ENCODE data around the gene ZNF287.
A peak's percentile ranks its signal among the peaks of the same experiment; 100 is the strongest.
"Not testable (repeated sequence)": the region's sequence is repeated elsewhere in the genome, so short reads cannot be mapped to it uniquely, and the experiment has no call there.

ZNF287 gene

DNA sequence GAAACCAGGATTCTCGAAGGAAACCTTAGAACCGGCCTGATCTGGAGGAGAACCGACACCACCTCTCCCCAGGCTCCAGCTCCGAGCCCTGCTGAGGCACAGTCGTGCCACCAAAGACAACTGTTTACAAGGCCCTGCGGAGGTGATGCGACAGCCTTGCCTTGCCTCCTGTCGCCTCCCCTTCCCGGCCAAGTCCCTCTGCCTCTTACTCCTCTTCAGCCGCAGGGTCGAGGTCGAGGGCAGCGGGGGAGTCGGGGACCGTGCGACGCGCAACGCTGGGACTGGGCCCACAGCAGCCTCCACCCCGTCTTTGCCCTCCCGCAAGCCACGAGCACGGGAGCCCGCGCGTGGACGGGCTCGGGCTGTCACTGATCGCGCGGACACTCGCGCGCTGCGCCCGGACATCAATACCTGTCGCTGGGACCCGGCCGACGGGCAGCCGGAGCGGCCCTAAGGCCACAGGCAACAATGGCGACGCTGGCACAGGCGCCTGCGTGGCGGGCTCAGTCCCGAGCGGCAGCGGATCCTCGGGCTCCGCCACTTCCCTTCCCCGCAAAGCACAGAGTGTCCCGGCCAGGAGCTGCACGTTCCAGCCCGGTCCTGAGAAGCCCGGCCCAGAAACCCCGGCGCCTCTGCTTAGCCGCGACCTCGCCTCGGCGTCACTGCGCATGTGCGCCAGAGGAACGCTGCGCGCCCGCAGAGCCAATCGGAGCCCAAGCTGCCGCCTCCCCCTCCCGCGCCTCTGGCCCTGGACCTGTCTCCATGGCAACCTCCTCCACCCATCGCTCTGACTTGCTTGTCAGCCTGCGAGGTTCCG, at the start of gene ZNF287:
ZNF287 (minus strand) TSS at position 664 of the 817 bp plus-strand sequence. CDS start 1,473 bp downstream, outside the sequence.
- DNase-seq (ENCODE audit: low read depth), result peak; percentile 85

DNA sequence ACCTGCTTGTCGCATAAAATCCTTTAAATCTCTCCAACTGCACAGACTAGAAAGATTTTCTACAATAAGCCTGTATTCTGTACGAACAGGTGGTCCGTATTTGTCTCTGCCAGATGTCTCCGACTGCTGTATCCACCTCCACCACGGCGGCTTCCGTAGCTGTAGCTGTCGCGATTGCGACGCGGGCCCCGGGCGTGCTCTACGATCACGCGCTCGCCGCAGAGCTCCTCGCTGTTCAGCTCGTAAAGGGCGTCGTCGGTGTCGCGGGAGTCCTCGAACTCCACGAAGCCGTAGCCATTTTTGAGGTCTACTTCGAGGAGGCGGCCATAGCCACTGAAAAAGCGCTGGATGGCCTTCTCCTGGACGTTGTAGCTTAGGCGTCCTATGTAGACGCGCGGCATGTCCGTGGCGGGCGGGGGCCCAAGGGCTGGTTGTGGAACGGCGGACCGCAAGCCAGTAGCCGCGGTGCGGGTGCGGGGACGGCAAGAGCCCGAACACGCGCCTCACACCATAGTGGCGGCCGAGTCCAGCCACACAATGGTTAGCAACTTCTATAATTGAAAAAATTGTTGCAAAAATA, 48.6 kb upstream of the ZNF287 start:
- DNase-seq (ENCODE audit: low read depth), result no peak

DNA sequence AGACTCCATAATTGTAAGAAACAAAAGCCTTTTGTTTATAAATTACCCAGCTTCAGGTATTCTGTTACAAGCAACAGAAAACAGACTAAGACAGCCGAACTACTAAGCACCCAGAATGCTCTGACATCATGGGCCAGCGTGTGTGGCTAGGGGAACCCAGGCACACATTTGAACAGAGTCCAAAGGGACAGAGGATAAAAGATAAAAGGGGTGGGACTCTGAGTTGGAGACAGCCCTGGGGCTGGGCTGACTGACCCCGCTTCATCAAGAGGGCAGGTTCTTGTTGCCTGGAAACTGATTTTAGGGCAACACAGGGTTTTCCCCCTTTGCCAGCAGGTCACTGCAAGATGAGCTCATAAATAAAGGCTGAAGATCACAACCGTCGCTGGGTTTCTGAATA, 30.5 kb upstream of the ZNF287 start:
- DNase-seq (ENCODE audit: low read depth), result no peak

DNA sequence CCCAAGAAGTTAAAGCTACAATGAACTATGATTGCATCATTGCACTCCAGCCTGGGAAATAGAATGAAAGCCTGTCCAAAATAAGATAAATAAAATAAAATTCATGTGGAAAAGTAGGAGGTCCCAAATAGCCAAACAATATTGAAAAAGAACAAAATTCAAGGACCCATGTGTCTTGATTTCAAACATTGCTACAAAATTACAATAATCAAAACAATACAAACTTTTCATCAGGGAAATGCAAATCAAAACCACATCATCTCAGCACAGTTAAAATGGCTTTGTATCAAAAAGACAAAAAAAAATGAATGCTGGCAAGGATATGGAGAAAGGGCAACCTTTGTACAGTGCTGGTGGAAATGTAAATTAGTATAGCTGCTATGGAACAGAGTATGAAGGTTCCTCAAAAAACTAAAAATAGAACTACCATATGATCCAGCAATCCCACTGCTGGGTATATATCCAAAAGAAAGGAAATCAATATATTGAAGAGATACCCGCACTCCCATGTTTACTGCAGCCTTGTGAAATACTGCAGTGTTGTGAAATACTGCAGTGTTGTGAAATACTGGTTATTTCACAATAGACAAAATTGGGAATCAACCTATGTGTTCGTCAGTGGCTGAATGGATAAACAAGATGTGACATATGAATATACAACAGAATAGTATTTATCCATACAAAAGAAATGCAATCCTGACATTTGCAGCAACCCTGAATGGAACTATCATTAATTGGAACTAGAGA, 24.5 kb upstream of the ZNF287 start:
- peak; percentile 29 for DNase-seq (ENCODE audit: low read depth)

DNA sequence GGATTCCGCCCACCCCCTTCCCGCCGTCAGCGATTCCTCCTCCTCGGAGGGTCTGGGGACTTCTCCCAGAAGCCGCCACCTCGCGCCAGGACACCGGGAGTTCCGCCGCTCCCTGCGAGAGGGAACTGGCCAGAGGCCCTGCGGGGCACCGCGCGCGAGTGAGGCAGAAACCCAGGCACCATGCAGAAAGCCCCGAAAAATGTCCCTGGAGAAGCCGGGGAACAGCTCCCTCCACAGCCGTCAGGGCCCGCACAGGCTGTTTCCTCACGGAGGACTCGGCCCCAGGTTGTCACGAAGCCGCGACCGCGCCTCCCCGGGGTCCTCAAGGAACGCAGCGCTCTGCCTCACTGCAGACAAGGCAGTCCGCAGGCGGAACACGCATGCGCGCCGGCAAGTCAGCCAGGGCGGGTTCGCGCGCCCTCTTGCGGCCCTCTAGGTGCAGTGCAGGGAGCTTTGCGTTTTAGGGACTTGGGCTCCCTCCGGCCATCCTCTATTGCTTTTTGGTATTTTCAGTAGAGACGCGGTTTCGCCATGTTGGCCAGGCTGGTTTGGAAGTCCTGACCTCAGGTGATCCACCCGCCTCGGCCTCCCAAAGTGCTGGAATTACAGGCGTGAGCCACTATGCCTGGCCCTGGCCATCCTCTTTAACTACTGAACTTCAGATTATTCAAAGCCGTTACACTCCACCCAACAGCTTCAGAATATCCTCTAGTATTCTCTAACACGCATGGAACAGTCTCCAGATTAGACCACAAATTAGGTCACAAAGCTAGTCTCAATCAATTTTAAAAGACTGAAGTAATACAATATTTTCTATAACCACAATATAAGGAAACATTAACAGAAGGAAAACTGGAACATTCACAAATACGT, 20.3 kb upstream of the ZNF287 start:
- peak; percentile 61 for DNase-seq (ENCODE audit: low read depth)

DNA sequence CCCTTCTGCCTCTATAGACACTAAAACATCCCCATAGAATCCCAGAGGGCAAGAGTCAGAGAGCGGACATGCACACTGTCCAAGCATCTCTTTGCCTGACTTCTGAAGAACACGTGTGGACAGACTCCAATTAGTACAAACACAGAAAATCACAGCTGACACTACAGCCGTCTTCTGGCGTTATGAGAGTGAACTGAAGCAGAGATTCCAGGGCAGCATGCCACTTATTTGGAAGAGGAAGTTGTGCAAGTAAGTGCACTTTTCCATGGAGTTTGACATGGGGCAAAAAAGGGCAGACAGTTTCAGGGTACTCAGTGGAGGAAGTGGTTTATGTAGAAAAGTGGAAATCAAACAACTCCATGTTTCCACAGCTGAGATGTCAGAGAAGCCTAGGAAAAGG, 16.8 kb upstream of the ZNF287 start:
- no peak for DNase-seq (ENCODE audit: low read depth)

DNA sequence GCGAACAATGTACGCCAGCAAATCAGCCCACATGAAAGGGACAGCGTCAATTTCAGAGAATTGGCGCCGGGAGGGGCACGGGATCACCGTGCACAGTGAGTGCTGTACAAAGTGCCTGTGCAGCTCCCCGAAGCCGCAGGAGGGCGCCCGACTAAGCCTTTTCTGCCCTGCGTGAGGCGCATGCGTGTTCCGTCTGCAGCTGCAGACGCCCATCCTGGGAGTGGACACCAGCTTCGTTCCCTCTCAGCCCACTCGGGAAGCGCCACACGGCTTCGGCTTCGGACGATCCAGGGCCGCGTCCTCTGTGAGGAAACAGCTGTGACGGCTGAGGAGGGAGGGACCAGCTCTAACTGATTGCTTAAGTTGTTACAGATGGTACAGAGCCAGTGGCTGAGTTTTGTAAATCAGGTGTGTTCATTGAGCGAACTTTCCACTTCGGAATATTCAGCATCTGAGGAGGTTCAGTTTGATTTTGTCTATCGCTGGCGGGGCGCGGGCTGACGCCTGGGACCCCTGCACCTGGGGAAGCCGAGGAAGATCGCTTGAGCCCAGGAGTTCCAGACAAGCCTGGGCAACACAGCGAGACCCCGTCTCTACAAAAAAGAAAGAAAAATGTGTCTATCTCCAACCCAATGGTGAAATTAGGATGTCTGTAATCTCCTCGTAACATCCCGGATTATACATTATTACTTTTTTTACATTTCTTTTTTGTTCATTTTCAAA, 15.4 kb upstream of the ZNF287 start:
- DNase-seq (ENCODE audit: low read depth), result peak; percentile 79

DNA sequence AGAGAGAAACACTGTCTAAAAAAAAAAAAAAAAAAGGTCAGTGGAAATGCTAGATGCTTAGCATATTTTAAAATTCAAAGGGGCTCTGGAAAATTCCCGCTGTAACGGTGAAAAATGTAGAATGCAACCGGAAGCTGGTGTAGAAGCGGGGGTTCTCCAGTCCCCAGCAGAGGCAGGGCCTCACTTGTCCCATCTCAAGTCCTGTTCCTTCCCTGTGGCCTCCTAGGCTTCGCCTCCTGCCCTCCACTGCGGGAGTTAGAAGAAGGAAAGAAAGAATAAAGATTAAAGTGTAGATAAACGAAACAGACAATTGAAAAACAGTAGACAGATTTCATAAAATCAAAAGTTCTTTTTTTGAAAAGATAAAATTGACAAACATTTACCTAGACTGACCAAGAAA, 14.8 kb upstream of the ZNF287 start:
- no peak for DNase-seq (ENCODE audit: low read depth)

DNA sequence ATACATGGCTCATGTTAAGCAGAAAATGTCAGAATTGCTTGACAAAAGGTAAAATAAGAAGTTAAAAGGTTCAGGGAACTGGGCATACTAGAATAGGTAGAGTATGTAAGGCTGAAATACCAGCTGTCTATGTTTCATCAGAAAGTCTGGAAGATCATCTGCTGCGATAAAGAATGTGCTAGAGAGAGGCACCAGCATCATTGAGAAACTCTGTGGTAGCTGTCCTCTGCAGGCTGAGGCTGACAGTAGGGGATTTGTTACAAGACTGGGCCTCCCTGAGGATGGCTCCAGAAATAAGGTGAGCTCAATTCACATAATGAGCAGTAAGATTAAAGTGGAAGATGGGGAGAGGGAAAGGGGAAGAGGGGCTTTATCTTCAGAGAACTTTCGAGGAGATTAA, 4.5 kb upstream of the ZNF287 start:
- DNase-seq (ENCODE audit: low read depth), result no peak

DNA sequence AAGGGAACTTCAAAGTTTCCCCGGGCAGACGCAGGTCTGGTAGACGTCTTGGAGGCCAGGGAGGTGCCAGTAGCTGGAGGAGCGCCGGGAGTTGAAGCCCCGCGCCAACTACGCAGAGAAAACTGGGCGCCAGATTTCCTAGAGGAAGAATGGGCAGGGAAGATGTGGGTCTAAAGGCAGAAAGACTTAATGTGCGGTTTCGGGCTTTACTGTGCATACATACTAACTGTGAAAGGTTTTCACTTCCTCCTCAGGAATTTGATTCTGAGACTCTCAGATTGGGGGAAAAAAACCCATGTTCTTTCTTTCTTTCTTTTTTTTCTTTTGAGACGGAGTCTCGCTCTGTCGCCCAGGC, 331 bp upstream of the ZNF287 start:
- DNase-seq (ENCODE audit: low read depth), result no peak

DNA sequence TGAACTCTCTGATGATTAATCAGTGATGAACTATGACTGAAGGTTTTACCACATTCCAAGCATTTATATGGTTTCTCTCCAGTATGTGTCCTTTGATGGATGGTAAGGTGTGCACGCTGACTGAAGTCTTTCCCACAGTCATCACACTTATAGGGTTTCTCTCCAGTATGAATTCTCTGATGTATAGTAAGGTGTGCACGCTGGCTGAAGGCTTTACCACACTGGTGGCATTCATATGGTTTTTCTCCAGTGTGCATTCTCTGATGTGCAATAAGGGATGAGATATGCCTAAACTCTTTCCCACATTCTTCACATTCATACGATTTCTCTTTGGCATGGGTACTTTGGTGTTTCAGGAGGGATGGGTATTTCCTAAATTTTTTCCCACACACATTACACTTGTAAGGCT, 16.4 kb downstream of the ZNF287 start:
- DNase-seq (ENCODE audit: low read depth), result peak; percentile 22

DNA sequence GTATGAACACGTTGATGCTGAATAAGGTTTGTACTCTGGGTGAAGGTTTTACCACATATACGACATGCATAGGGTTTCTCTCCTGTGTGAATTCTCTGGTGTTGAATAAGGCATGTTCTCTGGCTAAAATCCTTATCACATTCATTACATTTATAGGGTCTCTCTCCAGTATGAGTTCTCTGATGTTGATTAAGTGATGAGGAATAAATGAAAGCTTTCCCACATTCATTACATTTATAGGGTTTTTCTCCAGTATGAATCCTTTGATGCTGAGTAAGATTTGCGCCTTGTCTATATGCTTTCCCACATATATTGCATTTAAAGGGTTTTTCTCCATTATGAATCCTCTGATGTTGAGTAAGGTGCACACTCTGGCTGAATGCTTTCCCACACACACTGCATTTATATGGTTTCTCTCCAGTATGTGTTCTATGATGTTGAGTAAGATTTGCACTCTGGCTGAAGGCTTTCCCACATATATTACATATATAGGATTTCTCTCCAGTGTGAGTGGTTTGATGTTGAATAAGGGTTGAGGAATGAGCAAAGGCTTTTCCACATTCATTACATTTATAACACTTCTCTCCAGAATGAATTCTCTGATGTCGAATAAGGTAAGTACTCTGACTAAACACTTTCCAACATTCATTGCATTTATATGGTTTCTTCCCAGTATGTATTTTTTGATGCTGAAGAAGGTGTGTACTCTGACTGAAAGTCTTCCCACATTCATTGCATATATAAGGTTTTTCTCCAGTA, 16.9 kb downstream of the ZNF287 start:
- DNase-seq (ENCODE audit: low read depth), result no peak

DNA sequence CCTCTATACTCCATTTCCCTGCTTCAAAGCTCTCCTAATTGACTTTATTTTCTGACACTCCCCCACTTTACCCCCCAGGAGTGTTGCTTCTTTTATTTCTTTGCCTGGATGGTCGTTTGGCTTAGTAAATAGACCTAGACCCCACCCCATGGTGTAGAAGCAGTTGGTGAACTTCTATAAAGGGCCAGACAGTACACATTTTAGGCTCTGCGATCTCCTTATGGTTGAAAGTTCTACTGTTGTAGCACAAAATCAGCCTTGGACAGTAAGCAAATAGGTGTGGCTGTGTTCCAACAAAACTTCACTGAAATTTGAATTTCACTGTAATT, 31.9 kb downstream of the ZNF287 start:
- DNase-seq (ENCODE audit: low read depth), result no peak

DNA sequence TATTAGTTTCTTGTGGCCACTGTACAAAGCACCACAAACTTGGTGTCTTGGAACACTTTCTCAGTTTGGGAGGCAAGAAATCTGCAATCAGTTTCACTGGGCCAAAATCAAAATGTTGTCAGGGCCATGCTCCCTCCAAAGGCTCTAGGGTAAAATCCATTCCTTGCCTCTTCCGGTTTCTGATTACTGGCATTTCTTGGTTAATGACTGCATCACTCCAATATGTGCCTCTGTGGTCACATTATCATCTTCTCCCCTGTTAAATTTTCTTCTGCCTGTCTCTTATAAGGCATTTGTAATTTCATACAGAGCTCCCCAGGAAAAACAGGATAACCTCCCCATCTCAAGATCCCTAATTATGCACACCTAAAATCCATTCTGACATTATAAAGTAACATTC, 34.8 kb downstream of the ZNF287 start:
- DNase-seq (ENCODE audit: low read depth), result no peak

DNA sequence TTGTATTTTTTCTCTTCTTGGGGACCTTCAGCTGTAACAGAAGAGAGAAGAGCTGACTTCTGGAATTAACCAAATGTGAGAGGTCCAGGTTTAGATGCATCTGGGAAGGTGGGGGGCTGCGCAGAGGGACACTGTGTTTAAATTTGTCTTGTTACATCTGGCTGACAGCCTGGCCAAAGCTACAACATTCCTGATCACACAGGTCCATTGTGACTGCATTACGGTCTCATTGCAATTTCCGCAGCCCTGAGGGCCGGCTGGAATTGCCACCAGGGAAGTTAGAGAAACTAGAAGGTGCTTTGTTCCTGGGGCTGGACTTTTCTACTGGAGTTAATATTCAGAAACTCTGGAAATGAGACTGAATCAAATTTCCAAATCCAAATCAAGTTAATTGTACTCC, 39.1 kb downstream of the ZNF287 start:
- no peak for DNase-seq (ENCODE audit: low read depth)

DNA sequence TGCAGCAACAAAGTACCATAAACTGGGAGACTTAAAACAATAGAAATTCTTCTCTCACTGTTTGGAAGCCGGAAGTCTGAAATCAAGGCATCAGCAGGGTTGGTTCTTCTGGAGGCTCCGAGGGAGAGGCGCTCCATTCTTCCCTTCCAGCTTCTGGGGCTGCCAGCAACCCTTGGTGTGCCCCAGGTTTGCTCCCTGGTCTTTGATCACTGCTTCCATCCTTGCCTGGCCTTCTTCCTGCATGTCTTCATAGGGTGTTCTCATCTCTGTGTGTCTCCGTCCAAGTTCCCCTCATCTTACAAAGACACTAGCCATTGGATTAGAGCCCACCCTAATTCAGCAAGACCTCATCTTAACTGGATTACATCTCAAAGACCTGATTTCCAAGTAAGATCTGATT, 41.7 kb downstream of the ZNF287 start:
- DNase-seq (ENCODE audit: low read depth), result no peak

DNA sequence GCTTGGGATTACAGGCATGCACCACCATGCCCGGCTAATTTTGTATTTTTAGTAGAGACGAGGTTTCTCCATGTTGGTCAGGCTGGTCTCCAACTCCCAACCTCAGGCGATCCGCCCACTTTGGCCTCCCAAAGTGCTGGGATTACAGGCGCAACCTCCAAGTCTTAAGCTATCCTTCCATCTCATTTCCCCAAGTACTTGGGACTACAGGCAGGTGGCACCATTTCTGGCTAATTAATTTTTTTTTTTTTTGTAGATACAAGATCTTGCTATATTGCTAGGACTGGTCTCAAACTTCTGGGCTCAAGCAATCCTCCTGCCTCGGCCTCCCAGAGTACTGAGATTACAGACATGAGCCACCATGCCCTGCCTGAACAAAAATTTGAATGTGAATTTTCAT, 43.4 kb downstream of the ZNF287 start:
- not testable (repeated sequence) for DNase-seq (ENCODE audit: low read depth)

DNA sequence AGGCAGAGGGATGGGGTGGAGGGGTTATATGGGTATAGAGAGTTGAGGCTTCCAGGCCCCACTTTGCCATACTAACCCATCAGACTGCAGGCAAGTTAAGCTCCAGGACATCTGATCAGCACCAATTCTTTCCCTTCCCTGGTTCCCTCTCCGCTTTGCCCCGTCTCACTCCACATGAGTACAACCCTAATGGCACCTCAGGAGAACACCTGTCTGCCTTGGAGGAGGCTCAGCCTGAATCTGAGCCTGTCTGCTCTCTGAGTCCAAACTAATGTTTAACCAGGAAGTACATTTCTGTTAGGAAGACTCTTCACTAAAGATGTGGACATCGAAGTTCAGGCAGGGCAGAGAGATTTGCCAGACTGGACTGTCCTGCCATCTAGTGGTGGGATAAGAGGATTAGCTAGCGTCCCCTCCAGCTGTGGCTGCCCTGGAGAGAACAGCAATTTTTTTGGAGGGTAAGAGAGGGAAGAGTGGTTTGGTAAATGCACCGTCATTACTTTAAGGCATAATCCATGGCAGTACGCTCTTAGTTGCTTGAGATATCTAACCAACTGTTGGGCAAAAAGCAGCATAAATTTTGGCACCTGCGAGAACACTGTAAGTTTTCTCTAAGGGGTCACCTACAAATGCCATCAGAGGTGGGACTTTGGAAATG, 47.8 kb downstream of the ZNF287 start:
- peak; percentile 85 for DNase-seq (ENCODE audit: low read depth)

DNA sequence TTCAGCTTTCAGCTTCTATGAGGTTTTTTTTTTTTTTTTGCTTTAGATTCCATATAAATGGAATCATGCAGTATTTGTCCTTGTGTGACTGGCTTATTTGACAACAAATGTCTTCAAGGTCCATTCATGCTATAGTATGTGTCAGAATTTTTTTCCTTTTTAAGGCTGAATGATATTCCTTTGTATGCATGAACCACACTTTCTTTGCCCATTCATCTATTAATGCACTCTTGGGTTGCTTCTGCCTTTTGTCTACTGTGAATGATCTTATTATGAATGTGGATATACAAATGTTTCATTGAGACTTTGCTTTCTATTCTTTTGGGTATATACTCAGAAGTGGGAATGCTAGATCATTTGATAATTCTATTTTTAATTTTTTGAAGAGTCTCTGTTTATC, 50.0 kb downstream of the ZNF287 start:
- no peak for DNase-seq (ENCODE audit: low read depth)

DNA sequence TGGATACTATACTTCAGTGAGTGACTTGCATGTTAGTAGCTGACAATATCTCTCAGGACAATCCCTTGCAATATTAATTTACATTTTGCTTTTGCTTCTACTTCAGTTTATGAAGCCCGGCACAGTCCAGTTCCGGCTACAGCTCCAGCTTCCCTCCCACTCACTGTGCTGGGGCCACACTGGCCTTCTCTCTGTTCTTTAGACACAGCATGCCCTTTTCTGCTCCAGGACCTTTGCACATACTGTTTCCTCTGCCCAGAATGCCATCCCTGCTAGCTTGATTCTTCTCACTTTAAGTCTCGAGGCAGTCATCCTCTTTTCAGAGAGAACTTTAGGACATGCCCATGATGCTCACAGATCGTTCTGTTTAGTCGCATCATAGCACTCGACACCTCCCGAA, 51.5 kb downstream of the ZNF287 start:
- DNase-seq (ENCODE audit: low read depth), result no peak

Data from amniotic epithelial cell (primary cell).